Kidney (tissue), 14 donors: ENCODE results near the gene ALK. TPM values are rescaled to one million over a fixed set of nuclear protein-coding genes. Genes with fewer than 3 reads are reported as not detected.

ENCODE experiments used
- DNase-seq, 5 donors: peaks; one replicate each; pipeline ENCODE4 v3.0.0-alpha.2; 2013 to 2020
- FAIRE-seq: peaks from 2 replicates; lab custom pipeline; 2012; peaks lifted over from hg19 to GRCh38; lab: Jason Lieb, UNC
- H3K27ac ChIP-seq, 2 donors: one replicate each; pipeline ENCODE4 v1.7.0; 2013; ENCODE audit warnings: low read depth in 2 of 2, low read length in 2 of 2, inconsistent platforms in 1 of 2
- H3K27me3 ChIP-seq: one replicate; pipeline ENCODE4 v1.7.1; 2013; ENCODE audit warnings: low read length, inconsistent platforms; ENCODE audit not compliant: control insufficient read depth, insufficient read depth
- H3K36me3 ChIP-seq, 3 donors: one replicate each; pipeline versions ENCODE4 v1.7.0 to v1.7.1; 2013; ENCODE audit warnings: low read length in 3 of 3, control low read depth in 1 of 3, inconsistent platforms in 1 of 3; ENCODE audit not compliant: insufficient read depth in 3 of 3, control insufficient read depth in 2 of 3
- H3K4me1 ChIP-seq, 3 donors: one replicate each; pipeline versions ENCODE4 v1.7.0 to v1.7.1; 2013; ENCODE audit warnings: low read length in 3 of 3, inconsistent platforms in 1 of 3, low read depth in 1 of 3; ENCODE audit not compliant: control insufficient read depth in 2 of 3, insufficient read depth in 2 of 3
- H3K4me3 ChIP-seq, 3 donors: one replicate each; pipeline versions ENCODE4 v1.7.0 to v1.8.1; 2013; ENCODE audit warnings: low read length in 3 of 3, control low read depth in 1 of 3, inconsistent platforms in 1 of 3
- H3K9ac ChIP-seq, 3 donors: one replicate each; pipeline versions ENCODE4 v1.7.0 to v1.7.1; 2013; ENCODE audit warnings: low read length in 3 of 3, control low read depth in 1 of 3, inconsistent platforms in 1 of 3
- H3K9me3 ChIP-seq, 3 donors: one replicate each; pipeline versions ENCODE4 v1.7.0 to v1.7.1; 2013; ENCODE audit warnings: low read length in 3 of 3, control low read depth in 1 of 3, inconsistent platforms in 1 of 3; ENCODE audit not compliant: control insufficient read depth in 2 of 3, insufficient read depth in 1 of 3
- CTCF ChIP-seq: IDR thresholded peaks from 3 replicates; pipeline ENCODE4 v1.5.1; 2012; ENCODE audit warnings: mild to moderate bottlenecking, moderate library complexity, borderline replicate concordance; ENCODE audit not compliant: insufficient read depth; ENCODE audit errors: extremely low read depth
- intact Hi-C: fragments of 100-400 bp; cut with DNase I; formaldehyde crosslinking; loops from one replicate; pipeline ENCODE4 v1.11.1; 2022
- polyA plus RNA-seq: library from polyadenylated mRNA; stranded (reverse); fragments of 350-450 nt; fragmentation: Illumina TruSeq; extraction: RNeasy Lipid Tissue Mini Kit (QIAGEN cat#74804); gene quantifications from one replicate; pipeline ENCODE4 v1.2.3, GENCODE V29; 2014; ENCODE audit warnings: low read depth, low replicate concordance; ENCODE audit not compliant: insufficient read depth
- total RNA-seq: library from RNA; stranded (reverse); fragmentation: NEBNext Ultra II Directional; extraction: Animal tissue kit (Norgen Biotek cat#: 25700); gene quantifications from one replicate; pipeline ENCODE4 v1.2.1, GENCODE V29; 2021
- donor health status: control.
- donor health status: control.
- donor health status: control.
- donor health status: control.
- donor health status: control.
- donor health status: DM: yes; HTN: yes; CAD: no.
- donor health status: Normal renal cell carcinoma (clear cell type).

ALK gene
- total and polyA plus RNA-seq, 2 donors from 2014 or later, result 0.13 TPM; not detected in 1

GRCh38 chr2:29456429-29456828, 465.0 kb downstream of the ALK start:
- Histone ChIP-seq H3K9ac (no peak overlapping the region), H3K27me3 (no peaks in the 10 kb centered on the region), H3K4me1 (no peaks in the 10 kb centered on the region), H3K36me3 (no peaks in the 10 kb centered on the region), H3K4me3 (no peak overlapping the region), H3K9me3 (no peaks in the 10 kb centered on the region), H3K27ac (no peak overlapping the region)
- FAIRE-seq, result no peak
- intact Hi-C loops, result no loop called here
- no peak for TF ChIP-seq CTCF
- DNase-seq, result no peak

GRCh38 chr2:29455200-29455860, 466.1 kb downstream of the ALK start:
- Histone ChIP-seq H3K9ac (no peak overlapping the region), H3K4me1 (no peaks in the 10 kb centered on the region), H3K27me3 (no peaks in the 10 kb centered on the region), H3K9me3 (no peaks in the 10 kb centered on the region), H3K4me3 (no peak overlapping the region), H3K27ac (no peak overlapping the region), H3K36me3 (no peaks in the 10 kb centered on the region)
- FAIRE-seq (no peak), DNase-seq (no peak)
- intact Hi-C loops, result no loop called here
- TF ChIP-seq CTCF, result no peak

- no peak for DNase-seq
- no peak overlapping the region for H3K4me3 ChIP-seq
- H3K27ac ChIP-seq, result no peak overlapping the region
- H3K9ac ChIP-seq, result no peak overlapping the region
- no peaks in the 10 kb centered on the region for H3K9me3 ChIP-seq
- no peaks in the 10 kb centered on the region for H3K4me1 ChIP-seq
- FAIRE-seq, result no peak
- H3K36me3 ChIP-seq, result no peaks in the 10 kb centered on the region
- intact Hi-C loops, result no loop called here
- no peak for TF ChIP-seq CTCF
- H3K27me3 ChIP-seq, result no peaks in the 10 kb centered on the region
Measured at GRCh38 chr2:29452036-29452435, 469.4 kb downstream of the ALK start.
